ENCODE results near the gene ACSM6.

ACSM6 gene

DNA sequence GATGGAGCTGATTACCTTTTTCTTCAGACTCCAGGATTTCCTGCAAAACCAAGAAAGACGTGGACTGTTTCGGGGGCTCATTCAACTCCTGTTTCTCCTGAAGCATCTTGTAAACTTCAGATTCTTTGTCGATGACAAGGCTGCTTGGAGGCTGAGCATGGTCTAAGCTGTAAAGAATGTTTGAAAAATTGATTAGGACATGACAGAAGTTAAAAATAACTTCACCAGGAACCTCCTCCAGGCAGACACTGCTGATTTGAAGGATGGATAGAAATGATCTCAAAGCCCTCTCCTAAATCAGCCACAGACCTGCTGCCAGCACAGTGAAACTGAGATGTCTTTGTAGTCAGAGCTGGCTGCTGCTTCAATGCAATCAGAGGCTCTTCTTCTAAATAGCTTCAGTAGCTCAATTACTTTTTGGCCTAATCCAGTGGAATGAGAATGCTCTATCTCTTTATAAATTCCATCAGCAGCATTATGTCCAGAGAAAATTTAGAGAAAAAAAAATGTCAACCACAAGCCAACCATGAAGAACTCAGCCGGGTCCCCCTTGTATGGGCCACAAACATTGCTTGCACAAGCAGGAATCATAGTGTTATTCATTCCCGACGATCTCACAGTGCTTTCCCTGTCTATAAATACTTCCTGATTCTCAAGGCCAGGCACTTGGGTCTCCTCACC, 53.3 kb downstream of the ACSM6 start:
- DNase-seq, result no peak

- no peak for DNase-seq
Measured at GRCh38 chr10:95247881-95248583, 54.0 kb downstream of the ACSM6 start.

GRCh38 chr10:95248989-95249388, 55.0 kb downstream of the ACSM6 start:
- no peak for DNase-seq

- no peak for DNase-seq
Measured at GRCh38 chr10:95249467-95249866, 55.4 kb downstream of the ACSM6 start.

DNA sequence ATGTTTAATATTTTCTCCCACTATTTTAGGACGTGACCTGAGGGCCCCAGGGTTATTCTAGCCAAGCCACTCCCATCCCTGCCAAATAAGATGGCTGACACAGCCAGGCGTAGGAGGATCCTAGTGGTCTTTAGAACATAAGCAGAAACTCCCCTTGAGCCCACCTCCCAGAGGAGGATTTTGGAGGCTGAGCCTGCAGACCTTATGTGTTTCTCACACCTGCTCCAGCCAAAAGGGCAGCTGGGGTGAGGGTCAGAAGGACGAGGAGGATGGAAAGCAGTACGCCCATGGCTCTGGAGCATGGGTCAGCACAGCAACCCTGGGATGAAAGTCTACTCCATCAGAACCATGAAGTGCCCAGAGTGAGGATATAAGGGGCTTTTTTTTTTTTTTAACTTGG, 56.8 kb downstream of the ACSM6 start:
- no peak for DNase-seq

DNA sequence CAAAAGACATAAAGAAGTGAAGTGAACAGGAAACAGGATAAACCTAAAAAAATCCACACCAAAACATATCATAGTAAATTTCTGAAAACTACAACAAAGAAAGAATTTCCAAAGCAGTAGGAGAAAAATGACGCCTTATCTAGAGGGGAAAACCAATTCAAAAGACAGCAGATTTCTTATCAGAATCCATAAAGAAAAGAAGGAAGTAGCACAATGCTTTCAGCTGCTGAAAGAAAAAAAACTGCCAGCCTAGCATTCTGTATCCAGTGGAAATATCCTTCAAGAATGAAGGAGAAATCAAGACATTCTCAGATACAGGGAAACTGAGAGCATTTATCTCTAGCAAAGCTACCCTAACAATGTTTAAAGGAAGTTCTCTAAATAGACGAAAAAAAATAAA, 59.0 kb downstream of the ACSM6 start:
- no peak for DNase-seq

GRCh38 chr10:95253686-95254085, 59.6 kb downstream of the ACSM6 start:
- no peak for DNase-seq

DNA sequence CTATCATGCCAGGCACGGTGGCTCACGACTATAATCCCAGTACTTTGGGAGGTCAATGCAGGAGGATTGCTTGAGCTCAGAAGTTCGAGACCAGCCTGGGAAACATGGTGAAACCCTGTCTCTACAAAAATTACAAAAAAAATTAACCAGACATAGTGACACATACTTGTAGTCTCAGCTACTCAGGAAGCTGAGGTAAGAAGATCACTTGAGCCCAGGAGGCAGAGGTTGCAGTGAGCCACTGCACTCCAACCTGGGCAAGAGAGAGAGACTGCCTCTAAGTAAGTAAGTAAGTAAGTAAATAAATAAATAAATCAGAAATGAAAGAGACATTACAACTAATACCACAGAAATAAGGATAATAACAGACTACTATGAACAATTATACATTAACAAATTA, 60.6 kb downstream of the ACSM6 start:
- DNase-seq, result no peak

GRCh38 chr10:95256268-95256667, 62.2 kb downstream of the ACSM6 start:
- DNase-seq, result no peak

DNA sequence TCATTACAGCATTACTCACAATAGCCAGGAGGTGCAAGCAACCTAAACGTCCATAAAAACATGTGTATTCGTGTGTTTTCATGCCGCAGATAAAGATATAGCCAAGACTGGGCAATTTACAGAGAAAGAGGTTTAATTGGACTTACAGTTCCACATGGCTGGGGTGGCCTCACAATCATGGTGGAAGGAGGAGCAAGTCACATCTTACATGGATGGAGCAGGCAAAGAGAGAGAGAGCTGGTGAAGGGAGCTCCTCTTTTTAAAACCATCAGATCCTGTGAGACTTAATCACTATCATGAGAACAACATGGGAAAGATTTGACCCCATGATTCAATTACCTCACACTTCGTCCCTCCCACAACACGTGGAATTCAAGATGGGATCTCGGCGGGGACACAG, 63.8 kb downstream of the ACSM6 start:
- DNase-seq, result no peak

GRCh38 chr10:95260397-95260881, 66.4 kb downstream of the ACSM6 start:
- no peak for DNase-seq

GRCh38 chr10:95260909-95261552, 67.0 kb downstream of the ACSM6 start:
- DNase-seq, result no peak

GRCh38 chr10:95261926-95262325, 67.9 kb downstream of the ACSM6 start:
- DNase-seq, result no peak

GRCh38 chr10:95262763-95263518, 68.9 kb downstream of the ACSM6 start:
- DNase-seq, result no peak

DNA sequence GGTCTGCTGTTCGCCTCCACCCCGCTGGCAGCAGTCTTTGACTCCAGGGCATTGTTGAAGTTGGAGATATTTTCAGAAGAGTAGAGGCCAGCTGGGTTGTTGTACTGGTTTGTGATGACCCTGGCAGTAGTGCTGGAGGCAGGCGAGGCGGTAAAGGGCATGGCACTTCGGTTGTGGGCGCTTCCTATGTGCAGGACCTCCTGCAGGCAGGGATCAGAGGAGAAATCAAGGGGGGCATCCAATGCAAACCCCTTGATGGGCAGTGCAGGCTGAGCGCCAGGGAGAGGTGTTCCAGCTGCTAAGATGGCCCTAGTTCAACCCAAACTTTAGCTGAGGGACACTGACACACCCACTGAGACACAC, 69.8 kb downstream of the ACSM6 start:
- no peak for DNase-seq

GRCh38 chr10:95264227-95265051, 70.4 kb downstream of the ACSM6 start:
- no peak for DNase-seq

DNA sequence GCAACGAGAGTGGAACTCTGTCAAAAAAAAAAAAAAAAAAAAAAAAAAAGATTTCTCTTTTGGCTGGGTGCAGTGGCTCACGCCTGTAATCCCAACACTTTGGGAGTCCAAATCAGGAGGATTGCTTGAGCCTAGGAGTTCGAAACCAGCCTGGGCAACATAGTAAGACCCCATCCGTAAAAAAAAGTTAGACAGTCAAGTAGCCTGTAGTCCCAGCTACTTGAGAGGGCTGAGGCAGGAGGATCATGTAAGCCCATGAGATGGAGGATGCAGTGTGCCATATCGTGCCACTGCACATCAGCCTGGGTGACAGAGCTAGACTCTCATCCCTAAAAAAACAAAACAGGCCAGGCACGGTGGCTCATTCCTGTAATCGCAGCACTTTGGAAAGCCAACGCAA, 71.5 kb downstream of the ACSM6 start:
- no peak for DNase-seq

DNA sequence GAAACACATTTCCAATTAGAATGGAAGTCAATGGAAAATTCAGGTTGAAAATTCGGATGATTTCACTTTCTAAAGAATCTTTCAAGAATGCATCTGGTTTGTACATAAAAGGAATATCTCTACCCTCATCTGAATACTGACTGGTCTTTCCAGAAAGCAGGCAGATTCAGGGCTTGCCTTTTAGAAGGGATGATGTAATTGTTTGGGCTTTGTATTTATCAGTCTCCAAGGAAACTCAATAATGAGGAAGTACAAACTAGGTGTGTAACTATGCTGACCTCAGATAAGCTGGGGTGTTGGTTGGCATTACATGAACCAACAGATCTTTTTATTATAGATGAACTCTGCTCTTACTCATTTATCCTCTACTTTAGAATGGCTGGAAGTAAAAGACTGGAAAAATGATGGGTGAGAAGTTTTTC, 72.6 kb downstream of the ACSM6 start:
- DNase-seq, result peak; percentile 62

GRCh38 chr10:95267251-95267650, 73.2 kb downstream of the ACSM6 start:
- DNase-seq, result no peak

DNA sequence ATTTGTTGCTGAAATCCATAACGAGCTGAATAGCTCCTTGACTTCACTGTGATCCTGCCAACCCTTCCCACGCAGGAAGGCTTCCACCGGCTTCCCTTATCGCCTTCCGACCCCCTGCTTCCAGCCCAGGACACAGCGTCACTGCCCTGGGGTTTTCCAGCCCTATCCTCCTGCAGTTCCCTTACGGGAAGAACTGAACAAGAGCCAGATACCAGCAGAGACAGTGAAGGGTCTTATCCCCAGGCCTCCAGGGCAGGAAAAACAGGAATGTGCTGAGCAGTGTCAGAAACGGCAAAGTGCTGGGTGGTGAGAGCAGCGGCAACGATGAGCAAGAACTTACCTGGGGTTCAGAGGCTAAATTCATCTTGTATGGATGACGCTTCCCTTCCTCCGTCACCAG, 74.4 kb downstream of the ACSM6 start:
- no peak for DNase-seq

GRCh38 chr10:95273393-95274312, 79.6 kb downstream of the ACSM6 start:
- no peak for DNase-seq
